ENCODE results near the gene TNFSF15.

DNA sequence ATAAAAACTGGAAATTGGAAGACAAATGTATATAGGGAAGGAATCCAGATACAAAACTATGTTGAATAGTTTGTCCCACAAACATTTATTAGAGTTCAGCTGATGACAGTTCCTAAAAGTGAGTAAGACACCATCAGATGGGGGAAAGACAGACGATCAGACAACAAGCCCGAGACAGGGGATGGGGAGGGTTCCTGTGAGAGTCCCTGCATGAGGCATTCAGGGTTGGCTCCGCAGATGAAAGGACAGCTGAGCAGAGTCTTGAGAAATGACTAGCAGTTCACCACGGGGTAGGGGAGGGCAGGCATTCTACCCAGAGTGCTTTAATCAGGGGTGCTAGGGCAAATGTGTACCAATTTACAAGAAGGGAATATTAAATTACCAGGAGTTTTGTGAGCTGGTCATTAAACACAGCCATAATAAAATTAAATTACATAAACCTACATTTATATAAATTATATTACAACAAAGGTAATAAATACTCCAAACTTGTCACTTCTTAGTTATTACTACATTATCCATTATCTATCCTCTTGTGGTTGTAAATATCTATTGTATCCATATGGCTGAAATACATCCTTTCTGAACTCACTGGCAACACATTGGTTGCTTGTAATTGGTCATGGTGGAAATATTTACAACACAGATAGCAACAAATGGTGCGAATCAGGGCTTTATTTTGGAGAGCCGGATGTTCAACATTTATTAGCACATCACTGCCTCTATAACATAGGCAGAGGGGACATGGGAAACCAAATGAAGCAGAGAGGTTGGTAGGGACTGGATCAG, 27.8 kb downstream of the TNFSF15 start:
- TF ChIP-seq, protein P1, sequence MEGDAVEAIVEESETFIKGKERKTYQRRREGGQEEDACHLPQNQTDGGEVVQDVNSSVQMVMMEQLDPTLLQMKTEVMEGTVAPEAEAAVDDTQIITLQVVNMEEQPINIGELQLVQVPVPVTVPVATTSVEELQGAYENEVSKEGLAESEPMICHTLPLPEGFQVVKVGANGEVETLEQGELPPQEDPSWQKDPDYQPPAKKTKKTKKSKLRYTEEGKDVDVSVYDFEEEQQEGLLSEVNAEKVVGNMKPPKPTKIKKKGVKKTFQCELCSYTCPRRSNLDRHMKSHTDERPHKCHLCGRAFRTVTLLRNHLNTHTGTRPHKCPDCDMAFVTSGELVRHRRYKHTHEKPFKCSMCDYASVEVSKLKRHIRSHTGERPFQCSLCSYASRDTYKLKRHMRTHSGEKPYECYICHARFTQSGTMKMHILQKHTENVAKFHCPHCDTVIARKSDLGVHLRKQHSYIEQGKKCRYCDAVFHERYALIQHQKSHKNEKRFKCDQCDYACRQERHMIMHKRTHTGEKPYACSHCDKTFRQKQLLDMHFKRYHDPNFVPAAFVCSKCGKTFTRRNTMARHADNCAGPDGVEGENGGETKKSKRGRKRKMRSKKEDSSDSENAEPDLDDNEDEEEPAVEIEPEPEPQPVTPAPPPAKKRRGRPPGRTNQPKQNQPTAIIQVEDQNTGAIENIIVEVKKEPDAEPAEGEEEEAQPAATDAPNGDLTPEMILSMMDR (IDR thresholded peaks at IDR 0.05): no peak
- TF ChIP-seq, protein P2, sequence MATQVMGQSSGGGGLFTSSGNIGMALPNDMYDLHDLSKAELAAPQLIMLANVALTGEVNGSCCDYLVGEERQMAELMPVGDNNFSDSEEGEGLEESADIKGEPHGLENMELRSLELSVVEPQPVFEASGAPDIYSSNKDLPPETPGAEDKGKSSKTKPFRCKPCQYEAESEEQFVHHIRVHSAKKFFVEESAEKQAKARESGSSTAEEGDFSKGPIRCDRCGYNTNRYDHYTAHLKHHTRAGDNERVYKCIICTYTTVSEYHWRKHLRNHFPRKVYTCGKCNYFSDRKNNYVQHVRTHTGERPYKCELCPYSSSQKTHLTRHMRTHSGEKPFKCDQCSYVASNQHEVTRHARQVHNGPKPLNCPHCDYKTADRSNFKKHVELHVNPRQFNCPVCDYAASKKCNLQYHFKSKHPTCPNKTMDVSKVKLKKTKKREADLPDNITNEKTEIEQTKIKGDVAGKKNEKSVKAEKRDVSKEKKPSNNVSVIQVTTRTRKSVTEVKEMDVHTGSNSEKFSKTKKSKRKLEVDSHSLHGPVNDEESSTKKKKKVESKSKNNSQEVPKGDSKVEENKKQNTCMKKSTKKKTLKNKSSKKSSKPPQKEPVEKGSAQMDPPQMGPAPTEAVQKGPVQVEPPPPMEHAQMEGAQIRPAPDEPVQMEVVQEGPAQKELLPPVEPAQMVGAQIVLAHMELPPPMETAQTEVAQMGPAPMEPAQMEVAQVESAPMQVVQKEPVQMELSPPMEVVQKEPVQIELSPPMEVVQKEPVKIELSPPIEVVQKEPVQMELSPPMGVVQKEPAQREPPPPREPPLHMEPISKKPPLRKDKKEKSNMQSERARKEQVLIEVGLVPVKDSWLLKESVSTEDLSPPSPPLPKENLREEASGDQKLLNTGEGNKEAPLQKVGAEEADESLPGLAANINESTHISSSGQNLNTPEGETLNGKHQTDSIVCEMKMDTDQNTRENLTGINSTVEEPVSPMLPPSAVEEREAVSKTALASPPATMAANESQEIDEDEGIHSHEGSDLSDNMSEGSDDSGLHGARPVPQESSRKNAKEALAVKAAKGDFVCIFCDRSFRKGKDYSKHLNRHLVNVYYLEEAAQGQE (IDR thresholded peaks at IDR 0.05; ENCODE audit: insufficient read depth in 1 of 2, low read depth in 2 of 2, low read length in 1 of 2): no peak
- TF ChIP-seq POLR2AphosphoS5 (IDR thresholded peaks at IDR 0.05; ENCODE audit: low read depth, low read length) (no peak), TCF7L2 (IDR thresholded peaks at IDR 0.05; ENCODE audit: low read depth, low read length) (no peak)

All from Panc1 (cell line).